Embryonic facial prominence (tissue), 1 donor: ENCODE data around the gene ENPEP.

ENCODE experiments used
- DNase-seq: peaks from one replicate; pipeline ENCODE4 v3.0.0-alpha.2; 2016; ENCODE audit errors: extremely low spot score

The ENPEP gene

DNA sequence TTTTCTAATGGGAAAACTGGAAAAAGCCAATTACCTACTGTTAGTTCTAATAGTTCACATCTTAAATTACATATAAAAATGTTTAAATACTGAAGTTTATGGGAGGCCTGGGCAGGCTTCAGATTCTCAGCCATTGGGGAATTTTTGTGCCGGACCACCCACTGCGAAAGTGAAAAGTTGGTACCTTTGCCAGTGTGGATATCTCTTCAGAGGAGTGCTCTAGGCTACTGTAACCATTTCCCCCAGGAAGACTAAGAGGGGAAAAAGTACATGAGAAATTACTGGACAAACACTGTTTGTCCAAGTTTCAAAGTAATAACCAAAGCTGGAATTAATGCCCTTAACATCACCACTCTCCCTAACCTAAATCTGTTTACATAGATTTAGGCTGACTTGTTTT lies 126.1 kb downstream of the ENPEP start:
- DNase-seq: no peak

DNA sequence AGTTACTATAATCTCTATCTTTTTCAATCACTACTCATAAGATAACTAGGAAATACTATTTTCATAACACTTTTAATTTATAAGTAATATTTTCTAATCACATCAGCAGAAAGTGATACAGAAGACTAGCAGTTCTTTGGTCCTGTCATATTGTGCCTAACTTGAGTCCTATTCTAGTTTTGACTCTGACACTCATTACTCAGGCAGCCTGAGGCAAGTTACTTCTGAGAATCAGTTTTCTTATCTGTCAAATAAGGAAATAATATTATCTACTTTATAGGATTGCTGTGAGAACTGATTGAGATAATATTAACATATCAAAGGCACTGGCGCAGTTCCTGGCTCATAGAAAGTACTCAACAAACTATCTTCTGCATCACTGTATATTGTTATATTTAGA lies 129.1 kb downstream of the ENPEP start:
- no peak for DNase-seq

DNA sequence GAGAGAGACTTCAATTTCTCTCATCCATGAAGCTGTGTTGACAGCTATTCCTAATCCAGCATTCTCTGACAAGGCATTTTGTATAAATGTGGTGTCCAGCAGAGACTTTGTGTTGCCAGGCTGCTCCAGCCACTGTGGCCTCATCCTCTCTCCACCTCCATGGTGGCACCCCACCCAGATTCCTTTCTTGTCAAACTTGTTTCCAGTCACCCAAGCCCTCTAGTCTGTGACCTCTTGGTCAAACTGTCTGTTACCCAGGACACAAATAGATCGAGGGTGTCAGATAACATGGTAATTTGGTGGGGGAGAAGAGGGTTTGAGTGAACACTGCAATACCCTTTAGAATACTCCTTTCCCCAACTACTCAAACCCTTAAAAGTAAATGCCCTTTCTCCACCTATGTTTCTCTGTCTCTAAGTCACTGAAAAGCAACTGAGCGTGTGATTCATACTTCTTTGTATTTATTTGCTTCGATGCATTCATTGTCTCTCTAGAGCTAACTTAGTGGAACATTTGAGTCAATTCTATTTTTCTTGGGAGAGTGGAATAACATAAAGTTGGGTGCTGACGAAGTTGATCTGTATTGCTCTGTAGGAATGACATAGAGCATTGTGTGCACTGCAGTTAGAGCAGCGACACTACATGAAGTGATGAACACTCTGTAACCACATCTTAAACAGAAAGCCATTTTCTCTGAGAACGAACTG lies 133.2 kb downstream of the ENPEP start:
- DNase-seq: no peak

DNA sequence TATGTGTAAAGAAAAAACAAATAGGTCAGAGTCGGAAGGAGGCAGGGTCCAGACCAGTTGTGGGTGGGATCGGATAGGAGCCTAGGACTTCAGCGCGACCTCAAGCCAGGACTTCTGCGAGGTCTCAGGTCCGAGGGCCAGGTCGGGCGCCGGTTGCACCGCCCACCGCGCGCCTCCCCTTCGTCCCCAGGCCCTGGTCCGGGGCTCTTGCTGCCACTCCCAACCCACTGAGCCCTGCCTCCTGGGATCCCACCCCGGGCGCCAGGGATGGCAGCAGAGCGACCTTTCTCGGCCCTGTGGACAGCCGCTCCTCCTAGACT lies 134.6 kb downstream of the ENPEP start:
- no peak for DNase-seq

DNA sequence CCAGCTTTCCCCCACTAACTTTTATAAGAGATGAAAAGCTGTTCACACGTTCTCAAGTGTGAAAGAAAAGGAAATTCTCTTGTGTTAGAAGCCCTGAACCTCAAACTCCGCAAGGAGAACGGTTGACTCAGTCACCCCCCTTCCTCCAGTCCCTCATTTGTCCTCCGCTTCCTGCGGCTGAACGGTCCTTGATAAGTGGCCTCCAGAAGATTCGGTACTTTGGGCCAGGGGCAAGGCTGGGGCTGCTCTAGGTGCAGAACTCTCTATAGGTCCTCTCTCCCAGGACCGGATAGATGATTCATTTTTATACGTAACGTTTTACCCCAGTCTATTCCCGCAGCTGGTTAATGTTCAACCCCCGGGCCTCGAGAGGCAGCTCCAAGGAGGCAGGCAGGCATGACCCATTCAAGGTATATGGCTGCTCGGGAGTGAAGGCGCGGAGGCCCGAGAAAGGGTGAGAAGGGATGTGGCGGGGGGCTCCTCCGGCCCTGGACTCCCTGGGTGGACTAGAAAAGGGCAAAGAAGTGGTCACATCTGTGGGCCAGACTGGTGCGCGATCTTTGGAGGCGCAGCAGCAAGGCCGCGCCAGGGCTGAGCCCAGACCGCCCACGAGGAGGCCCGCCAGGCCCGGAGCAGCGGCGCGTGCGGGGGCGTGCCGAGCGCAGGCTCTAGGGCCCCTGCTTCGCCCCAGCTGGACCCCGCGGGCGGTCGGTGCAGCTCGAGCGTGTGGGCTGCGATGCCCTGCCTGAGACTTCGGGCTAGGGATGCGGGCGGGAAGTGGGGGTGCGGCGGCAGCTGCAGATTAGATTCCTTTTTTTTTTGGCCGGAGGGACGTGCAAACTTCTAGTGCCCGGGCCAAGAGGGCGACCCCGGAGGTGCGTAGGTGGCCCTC lies 135.2 kb downstream of the ENPEP start:
- DNase-seq: no peak

DNA sequence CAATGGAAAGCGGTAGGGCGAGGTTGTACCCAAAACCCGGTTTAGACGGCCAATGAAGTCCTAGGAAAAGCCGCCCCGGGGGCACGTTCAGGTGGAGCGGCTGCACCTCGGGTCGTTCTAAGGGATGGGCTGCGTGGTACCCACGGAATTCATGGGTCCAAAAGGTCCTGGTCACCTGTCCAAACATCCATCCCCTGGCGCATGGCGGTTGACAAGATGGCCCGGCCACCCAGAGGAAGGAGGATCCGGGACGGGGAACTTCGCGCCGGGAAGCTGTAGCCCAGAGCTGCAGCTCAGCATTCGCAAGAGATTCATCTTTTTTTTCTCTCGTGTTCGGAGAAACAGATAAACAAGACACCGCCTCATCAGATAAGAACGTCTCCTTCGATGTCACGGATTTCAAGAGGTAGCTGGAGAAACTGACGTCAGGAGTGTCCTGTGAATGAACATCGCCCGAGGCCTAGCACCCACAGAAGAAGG lies 136.1 kb downstream of the ENPEP start:
- no peak for DNase-seq

DNA sequence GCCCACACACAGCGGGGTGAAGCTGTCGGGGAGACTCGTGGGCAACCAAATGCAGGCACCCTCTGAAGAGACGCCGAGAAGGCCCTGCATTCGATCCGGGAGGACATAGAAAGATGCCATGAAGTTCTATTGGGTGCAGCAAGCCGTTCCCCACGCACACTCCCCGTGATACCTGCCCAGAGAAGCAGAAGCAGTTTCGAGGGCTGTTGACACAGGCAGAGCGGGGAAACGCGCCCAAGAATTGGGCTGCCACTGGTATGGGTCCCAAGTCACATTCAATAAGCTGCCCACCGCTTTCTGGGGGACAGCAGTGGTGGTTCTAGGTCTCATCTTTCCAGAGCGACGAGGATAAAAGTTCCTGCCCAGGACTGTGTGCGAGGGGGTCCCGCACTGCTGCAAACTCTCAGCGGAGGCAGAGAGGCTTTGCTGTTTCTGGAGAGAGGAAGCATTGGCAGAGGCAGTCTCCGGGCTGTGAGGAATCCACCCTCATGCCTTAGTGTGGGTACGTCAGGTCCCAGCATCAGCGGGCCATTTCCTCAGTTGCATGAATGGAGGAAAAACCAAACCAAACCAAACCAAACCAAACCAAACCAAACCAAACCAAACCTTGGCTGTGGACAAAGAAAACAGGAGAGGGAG lies 136.8 kb downstream of the ENPEP start:
- no peak for DNase-seq

DNA sequence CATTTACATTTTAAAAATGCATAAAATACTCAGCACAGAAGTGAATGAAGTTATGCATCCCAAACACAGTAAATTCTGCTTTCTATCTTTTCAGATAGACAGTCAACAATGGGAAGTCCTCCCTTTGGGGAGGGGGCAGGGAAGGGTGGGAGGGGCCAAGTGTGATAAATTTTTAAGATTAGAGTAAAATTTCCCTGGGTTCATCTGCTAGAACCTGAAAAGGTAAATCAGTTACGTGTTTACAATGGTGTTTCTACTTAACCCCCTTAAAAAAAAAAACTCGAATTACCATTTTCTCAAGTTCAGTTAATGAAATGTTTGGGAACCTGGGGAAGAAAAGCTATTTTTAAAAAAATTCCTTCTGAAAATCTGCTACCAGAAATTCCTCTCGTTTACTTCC lies 137.8 kb downstream of the ENPEP start:
- no peak for DNase-seq

DNA sequence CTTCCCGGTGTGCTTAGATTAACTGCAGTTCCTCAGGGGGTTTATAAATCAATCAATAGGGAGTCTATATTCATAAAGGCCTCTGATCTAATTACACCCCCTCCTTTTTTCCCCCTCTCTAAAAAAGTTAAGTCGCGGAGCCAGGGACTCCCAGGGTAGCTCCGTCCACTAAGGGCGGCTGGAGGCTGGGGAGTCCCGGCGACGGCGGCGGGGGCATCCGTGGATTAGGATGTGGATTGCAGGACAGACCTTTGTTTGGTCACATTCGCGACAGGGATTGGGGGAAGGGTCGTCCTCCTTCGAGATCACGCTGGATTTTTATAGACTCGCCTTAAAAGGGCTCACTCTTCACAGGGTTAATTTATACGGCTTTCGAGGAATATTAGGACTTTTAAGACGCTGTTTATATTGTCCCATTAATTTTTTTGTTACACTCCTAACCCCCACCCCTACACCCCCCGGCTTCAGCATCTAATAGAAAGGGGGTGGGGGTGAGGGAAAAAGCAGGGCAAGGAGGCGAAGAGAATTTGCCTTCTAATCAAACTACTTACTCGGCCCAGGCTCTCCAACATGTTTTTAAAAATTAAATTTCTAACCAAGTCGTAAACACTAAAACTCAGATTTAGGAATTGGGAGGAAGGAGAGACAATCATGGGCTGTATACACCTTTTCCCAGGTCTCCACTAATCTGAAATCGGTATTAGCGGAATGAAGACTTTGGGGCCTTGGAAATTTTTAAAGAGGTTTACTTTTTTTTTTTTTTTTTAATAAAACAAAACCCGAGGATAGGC lies 138.4 kb downstream of the ENPEP start:
- no peak for DNase-seq
